Parathyroid adenoma (tissue), 2 donors: ENCODE results near the gene SPTBN2.

Source experiments
- H2AFZ ChIP-seq: fragments of 300-600 bp; sonication (generic); one replicate; pipeline ENCODE4 v1.7.0; 2017; ENCODE audit warnings: antibody characterized with exemption, mild to moderate bottlenecking
- H3K27ac ChIP-seq: fragments of 300-600 bp; sonication (generic); one replicate; pipeline ENCODE4 v1.7.0; 2017
- H3K27me3 ChIP-seq: fragments of 300-600 bp; sonication (generic); one replicate; pipeline ENCODE4 v1.7.0; 2017; ENCODE audit warnings: low read length; ENCODE audit not compliant: control insufficient read depth, insufficient read depth
- H3K36me3 ChIP-seq: fragments of 300-600 bp; sonication (generic); one replicate; pipeline ENCODE4 v1.7.0; 2017; ENCODE audit warnings: low read length; ENCODE audit not compliant: control insufficient read depth, insufficient read depth
- H3K4me1 ChIP-seq: fragments of 300-600 bp; sonication (generic); one replicate; pipeline ENCODE4 v1.7.0; 2017; ENCODE audit warnings: control low read depth
- H3K4me2 ChIP-seq: fragments of 300-600 bp; sonication (generic); one replicate; pipeline ENCODE4 v1.7.0; 2017; ENCODE audit warnings: low read length
- H3K4me3 ChIP-seq: fragments of 300-600 bp; sonication (generic); one replicate; pipeline ENCODE4 v1.7.0; 2017; ENCODE audit warnings: low read depth, low read length
- H3K79me2 ChIP-seq: fragments of 300-600 bp; sonication (generic); one replicate; pipeline ENCODE4 v1.7.0; 2017; ENCODE audit warnings: control low read depth
- H3K9ac ChIP-seq: fragments of 300-600 bp; sonication (generic); one replicate; pipeline ENCODE4 v1.7.0; 2017; ENCODE audit warnings: mild to moderate bottlenecking
- H3K9me3 ChIP-seq: fragments of 300-600 bp; sonication (generic); one replicate; pipeline ENCODE4 v1.7.0; 2017; ENCODE audit warnings: low read length; ENCODE audit not compliant: control insufficient read depth
- TF ChIP-seq, protein P1 (sequence below): fragments of 300-600 bp; sonication (generic); IDR thresholded peaks from one replicate; pipeline ENCODE4 v1.7.0; 2017; ENCODE audit warnings: antibody characterized with exemption, mild to moderate bottlenecking
- donor health status: primary hyperparathyroidism.

Gene SPTBN2

DNA sequence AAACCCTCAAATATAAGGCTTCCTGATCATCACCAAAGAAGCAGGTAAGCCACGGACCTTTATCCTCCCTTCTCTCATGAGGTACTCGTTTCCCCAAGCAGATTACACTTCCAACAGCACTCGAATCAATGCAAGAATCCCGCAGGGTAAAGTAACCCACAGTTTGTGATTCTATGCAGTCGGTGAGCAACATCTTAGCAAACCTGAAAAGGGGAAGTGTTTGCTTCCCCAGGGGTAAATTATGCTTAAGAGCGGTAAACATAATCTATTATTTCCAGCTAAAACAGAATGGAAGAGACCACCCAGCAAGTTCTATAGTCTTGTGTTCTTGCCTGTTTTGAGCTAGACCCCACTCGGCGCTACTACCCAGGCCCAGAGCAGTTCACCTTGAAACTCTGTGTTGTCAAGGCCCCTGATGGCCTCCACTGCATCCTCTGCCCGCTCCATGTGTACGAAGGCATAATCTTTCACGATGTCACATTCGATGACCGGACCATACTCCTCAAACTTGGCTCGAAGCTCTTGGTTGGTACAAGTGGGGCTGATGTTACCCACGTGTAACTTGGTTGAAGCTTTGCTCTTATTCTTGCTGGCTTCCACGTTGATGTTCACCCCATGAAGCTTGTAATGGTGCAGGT lies 52.6 kb downstream of the SPTBN2 start:
- Histone ChIP-seq H3K4me3 (no peak overlapping the region), H3K27me3 (no peaks in the 10 kb centered on the region), H3K9me3 (no peaks in the 10 kb centered on the region), H3K36me3 (no peaks in the 10 kb centered on the region), H3K27ac (no peak overlapping the region), H3K79me2 (peaks cover 13% of the 10 kb centered on the region), H2AFZ (no peak overlapping the region), H3K9ac (no peak overlapping the region), H3K4me2 (no peak overlapping the region), H3K4me1 (no peaks in the 10 kb centered on the region)
- TF ChIP-seq, protein P1, sequence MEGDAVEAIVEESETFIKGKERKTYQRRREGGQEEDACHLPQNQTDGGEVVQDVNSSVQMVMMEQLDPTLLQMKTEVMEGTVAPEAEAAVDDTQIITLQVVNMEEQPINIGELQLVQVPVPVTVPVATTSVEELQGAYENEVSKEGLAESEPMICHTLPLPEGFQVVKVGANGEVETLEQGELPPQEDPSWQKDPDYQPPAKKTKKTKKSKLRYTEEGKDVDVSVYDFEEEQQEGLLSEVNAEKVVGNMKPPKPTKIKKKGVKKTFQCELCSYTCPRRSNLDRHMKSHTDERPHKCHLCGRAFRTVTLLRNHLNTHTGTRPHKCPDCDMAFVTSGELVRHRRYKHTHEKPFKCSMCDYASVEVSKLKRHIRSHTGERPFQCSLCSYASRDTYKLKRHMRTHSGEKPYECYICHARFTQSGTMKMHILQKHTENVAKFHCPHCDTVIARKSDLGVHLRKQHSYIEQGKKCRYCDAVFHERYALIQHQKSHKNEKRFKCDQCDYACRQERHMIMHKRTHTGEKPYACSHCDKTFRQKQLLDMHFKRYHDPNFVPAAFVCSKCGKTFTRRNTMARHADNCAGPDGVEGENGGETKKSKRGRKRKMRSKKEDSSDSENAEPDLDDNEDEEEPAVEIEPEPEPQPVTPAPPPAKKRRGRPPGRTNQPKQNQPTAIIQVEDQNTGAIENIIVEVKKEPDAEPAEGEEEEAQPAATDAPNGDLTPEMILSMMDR, result no peak

DNA sequence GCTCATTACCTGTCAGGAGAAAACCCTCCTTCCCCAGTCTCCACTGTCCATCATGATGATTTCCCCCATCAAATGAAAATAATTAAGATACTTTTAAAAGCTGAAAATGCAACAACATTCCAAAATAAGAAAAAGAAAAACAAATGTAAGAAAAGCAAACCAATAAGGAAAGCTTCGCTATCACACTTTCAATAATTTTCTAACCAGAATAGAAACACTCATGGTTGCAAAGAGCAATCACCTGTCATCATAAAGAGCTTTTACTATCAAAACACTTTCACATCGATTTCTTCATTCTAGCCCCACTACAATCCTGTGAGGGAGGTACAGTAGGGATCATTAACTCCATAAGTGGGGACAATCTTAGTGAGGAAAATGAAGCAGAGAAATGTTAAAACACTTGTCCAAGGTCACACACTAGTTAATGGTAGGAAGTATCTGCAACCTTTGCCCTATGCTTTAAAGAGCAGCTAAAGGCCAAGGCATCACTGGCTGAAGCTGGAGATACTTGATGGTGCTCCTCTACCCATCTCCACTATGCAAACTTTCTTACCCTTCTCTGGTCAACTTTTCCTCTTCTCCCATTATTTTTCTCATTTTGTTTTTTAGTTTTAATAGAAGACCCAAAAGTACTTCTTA lies 53.9 kb downstream of the SPTBN2 start:
- H3K9me3 ChIP-seq, result no peaks in the 10 kb centered on the region
- peaks cover 13% of the 10 kb centered on the region for H3K79me2 ChIP-seq
- TF ChIP-seq, protein P1, result no peak
- H3K4me3 ChIP-seq, result no peak overlapping the region
- H3K9ac ChIP-seq, result no peak overlapping the region
- H3K27me3 ChIP-seq, result no peaks in the 10 kb centered on the region
- no peak overlapping the region for H3K27ac ChIP-seq
- H3K36me3 ChIP-seq, result no peaks in the 10 kb centered on the region
- H3K4me1 ChIP-seq, result no peaks in the 10 kb centered on the region
- no peak overlapping the region for H3K4me2 ChIP-seq
- H2AFZ ChIP-seq, result no peak overlapping the region

DNA sequence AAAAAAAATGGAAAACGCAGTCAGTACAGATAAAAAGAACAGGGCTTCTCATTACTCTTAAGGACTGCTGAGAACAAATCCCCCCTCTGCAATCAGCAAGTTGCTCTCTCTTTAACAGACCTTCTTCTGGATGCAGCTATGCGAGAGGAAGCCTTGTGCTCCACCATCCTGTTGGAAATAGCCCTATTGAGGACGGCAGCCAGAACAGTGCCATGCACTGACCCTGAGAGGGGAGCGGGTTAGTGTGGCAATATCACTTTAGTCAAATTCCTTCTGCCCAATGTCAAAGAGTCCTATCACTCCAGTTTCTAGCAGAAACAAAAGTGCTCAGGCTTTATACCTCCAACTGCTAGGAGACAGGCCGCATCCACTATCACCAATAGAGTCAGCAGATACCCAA lies 58.2 kb downstream of the SPTBN2 start:
- Histone ChIP-seq H3K27ac (no peak overlapping the region), H3K9ac (no peak overlapping the region), H3K4me3 (no peak overlapping the region), H2AFZ (no peak overlapping the region), H3K27me3 (no peaks in the 10 kb centered on the region), H3K9me3 (no peaks in the 10 kb centered on the region), H3K4me1 (no peaks in the 10 kb centered on the region), H3K79me2 (peaks cover 4% of the 10 kb centered on the region), H3K4me2 (no peak overlapping the region), H3K36me3 (no peaks in the 10 kb centered on the region)
- TF ChIP-seq, protein P1, result no peak

DNA sequence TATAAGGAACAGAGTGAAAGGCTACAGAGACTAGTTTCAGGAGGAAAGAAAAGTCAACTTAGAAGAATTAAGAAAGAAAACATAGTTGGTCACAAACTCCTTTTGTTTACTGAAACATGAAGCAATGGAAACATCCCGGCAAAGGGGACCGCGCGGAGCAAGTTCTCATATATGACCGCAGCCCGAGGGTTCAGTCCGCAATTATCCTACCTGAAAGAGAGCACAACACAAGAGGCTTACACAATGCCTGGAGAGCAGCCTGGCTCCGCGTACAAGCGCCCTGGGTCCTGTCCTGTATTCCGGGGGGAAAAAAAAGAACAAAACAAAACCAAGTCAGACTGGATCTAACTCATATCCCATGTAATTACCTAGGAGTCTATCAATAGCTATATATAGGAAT lies 63.6 kb downstream of the SPTBN2 start:
- TF ChIP-seq, protein P1, result no peak
- Histone ChIP-seq H3K9ac (no peak overlapping the region), H2AFZ (no peak overlapping the region), H3K27ac (no peak overlapping the region), H3K4me2 (no peak overlapping the region), H3K4me3 (no peak overlapping the region), H3K79me2 (peaks cover 2% of the 10 kb centered on the region), H3K4me1 (no peaks in the 10 kb centered on the region), H3K27me3 (no peaks in the 10 kb centered on the region), H3K9me3 (no peaks in the 10 kb centered on the region), H3K36me3 (no peaks in the 10 kb centered on the region)
